NCI-H226 (cell line): ENCODE measurements around the gene TRIM47.

ENCODE experiments used
- DNase-seq: peaks from one replicate; pipeline ENCODE4 v3.0.0-alpha.2; 2015

TRIM47 gene, protein sequence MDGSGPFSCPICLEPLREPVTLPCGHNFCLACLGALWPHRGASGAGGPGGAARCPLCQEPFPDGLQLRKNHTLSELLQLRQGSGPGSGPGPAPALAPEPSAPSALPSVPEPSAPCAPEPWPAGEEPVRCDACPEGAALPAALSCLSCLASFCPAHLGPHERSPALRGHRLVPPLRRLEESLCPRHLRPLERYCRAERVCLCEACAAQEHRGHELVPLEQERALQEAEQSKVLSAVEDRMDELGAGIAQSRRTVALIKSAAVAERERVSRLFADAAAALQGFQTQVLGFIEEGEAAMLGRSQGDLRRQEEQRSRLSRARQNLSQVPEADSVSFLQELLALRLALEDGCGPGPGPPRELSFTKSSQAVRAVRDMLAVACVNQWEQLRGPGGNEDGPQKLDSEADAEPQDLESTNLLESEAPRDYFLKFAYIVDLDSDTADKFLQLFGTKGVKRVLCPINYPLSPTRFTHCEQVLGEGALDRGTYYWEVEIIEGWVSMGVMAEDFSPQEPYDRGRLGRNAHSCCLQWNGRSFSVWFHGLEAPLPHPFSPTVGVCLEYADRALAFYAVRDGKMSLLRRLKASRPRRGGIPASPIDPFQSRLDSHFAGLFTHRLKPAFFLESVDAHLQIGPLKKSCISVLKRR

DNA sequence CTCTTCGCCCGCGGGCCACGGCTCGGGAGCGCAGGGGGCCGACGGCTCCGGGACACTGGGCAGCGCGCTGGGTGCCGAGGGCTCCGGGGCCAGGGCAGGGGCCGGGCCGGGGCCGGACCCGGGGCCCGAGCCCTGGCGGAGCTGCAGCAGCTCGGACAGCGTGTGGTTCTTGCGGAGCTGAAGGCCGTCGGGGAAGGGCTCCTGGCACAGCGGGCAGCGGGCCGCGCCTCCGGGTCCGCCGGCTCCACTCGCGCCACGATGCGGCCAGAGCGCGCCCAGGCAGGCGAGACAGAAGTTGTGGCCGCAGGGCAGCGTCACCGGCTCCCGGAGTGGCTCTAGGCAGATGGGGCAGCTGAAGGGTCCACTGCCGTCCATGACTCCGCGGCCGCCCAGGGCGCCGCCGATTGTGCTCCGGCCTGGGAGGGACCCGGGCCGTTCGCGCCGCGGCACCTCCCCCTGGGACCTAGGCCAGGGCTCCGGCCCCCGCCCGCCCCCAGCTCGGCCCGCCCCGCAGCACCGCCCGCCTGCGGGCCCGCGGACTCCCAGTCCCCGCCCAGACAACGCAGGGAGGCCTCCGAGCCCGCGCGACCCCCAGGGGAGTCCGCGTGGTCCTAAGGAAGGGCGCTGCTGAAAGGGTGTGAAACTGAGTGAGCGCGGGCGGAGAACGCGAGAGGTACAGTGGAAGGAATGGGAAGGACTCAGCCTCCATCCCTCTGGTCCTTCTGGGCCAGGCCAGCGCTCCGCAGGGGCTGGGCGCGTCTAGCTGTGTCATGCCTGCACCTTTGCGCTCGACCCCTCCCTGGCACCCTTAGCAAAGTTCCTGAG lies at the start of gene TRIM47:
Gene TRIM47 (minus strand): TSS at position 408 of the 825 bp plus-strand sequence. CDS start 33 bp downstream, at position 375.
- peak; percentile 70 for DNase-seq

DNA sequence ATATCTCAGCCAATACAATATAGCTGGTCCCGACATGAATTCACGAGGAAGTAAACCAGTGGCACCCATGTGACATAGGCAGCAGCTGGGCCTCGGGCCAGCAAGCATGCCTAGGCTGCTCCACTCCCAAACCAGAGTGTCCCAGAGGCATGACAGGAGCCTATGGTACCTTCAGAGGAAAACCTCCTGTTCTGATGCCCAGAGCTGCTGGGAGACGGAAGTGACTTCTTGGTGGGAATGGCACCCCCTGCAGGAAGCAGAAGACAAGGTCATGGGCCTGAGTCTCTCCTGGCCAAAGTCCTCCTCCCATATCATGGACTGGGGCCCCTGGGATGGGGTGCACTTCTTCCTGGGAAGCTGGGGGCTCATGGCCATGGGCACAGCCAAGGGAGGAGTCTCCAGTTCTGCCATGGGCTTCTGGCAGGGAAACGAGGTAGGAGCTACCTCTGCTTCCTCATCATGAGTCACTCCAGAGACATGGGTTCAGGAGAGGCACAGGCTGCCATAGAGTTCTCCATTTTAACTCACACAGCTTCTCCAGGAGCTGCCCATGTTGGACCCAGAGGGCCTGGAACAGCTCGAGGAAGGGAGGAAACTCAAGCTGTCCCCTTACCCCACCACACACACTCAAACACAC lies 49.0 kb upstream of the TRIM47 start:
- no peak for DNase-seq

DNA sequence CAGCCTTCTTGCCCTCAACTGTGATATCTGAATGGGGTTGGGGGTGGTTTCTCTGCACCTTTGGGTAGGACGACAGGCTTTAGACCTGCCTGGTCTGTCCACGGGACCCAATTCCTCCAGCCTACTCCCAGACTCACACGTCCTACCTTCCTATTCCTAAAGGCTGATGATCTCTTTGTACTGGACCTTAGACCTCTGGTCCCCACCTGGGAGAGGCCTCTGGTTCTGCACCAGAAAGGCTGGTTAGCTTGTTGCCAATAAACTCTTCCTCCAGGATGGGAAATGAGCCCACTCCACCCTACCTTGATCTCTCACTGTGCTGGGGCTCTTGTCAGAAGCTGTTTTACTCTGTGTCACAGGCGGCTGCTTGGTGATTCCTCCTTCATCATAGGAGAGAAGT lies 48.1 kb upstream of the TRIM47 start:
- DNase-seq, result no peak

DNA sequence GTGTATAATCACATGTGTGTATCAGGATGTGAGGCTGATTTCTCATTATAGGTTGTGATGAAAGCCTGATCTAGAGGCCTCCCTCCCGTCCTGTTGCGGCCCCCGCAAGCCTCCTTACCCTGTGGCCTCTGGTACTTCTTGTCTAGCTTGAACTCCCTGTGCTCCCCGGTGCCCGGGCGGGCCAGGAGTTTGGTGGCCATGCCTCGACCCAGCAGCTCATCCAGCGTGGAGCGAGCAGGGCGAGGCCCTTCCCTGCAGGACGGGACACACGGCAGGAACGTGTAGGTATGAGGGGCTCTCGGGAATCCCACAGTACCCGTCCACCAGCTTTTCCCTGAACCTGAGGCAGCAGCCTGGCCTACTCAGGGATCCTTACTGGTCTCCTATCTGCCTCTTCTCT lies 47.5 kb upstream of the TRIM47 start:
- DNase-seq, result no peak

DNA sequence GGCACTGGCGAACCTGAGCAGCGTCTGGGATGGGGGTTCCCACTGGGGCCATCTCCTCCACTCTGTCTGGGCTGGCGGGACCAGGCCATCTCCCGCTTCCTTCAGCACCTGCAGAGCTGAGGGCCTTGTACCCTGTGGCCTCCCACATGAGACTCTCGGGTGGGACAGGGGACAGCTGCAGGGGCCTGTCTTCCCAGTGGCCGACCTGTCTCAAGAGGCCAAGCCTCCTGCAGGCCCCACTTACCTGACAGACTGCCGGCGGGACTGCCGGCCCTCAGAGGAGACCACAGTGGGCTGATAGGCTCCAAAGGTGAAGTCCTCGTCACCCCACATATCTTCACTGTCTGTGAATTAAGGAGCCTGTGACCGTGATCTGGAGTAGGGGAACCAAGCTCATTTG lies 46.7 kb upstream of the TRIM47 start:
- no peak for DNase-seq

DNA sequence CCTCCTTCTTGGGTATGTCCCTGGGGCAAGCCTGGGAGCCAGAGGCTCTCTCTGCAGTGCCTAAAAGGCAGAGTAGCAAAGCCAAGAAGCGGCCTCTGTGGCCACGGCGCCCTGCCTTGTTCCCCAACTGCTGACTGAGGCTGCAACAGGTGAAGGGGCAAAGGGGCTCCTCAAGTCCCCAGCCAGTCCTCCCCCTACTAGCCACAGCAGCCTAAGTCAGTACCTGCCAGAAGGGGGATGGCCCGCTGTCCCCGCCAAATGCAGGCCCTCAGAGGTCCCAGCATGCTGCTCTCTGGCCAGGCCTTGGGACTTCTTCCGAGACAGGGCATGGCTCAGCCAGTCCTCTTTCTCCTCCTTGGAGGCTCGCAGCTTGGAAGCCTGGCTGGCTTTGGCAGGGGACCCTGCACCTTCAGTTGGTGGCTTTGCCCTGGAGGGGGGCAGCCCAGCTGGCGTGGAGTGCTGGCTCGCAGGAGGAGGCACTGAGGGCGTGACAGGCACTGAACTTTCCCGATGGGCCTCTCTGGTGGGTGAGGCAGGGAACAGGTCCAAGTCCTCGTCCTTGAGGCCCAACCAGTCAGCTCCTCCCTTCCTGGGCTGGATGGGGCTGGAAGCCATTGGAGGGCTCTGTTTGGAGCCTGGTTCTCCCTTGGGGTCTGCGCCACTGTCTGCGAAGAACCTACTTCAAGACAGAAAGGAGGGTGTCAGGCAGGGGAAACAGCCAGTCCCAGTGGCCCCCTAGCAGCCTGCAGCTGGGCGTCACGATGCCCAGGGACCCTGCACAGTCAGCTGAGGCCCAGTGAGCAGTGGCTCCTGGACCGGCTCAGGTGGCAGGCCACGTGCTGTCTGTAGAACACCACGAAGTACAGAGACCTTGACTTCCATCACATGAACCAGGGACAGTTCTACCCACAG lies 44.8 kb upstream of the TRIM47 start:
- no peak for DNase-seq

DNA sequence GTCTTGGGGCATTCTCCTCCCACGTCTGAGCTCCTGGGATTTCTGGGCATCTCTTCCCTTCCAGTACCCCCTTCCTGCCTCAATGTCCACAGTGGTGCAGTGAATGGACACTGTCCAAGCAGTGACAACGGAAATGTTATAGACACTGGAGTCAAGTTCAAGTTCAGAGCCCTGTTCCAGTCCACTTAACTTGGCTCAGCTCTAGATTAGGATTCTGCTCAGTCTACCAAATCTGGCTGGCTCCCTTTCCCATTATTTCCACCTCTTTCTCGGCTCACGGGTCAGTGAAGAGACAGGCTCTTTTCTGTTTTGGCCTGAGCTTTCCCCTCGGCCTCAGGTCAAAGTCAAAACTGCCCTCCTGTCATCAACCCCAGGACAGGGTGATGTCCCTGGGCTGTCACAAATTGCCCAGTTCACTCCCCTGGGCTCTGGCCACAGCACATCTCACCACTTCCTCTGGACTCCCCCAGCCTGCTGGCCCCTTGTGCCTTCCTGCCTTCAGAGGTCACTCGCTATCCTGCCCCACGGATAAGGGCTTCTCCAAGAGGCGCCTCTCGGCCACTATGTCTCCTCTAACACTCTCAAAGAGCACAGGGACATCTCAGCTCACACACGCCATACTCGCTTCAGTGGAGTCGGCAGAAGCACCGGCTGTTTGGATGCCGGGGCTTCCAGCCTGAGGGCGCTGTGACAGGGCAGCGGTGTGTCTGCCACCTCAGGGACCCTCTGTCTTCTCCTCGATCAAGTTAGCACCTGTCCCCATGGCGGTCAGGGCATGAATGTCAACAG lies 44.0 kb upstream of the TRIM47 start:
- DNase-seq, result no peak

DNA sequence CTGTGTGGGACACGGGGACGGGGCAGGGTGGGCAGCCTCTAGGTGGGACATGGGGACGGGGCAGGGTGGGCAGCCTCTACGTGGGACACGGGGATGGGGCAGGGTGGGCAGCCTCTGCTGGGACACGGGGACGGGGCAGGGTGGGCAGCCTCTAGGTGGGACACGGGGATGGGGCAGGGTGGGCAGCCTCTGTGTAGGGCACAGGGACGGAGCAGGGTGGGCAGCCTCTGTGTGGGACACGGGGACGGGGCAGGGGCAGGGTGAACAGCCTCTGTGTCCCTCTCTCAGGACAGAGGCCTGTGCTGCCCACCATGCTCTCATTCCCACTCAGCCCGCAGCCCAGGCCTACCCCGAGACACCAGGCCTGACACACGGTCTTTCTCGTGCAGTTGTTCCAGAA lies 43.2 kb upstream of the TRIM47 start:
- DNase-seq, result no peak

DNA sequence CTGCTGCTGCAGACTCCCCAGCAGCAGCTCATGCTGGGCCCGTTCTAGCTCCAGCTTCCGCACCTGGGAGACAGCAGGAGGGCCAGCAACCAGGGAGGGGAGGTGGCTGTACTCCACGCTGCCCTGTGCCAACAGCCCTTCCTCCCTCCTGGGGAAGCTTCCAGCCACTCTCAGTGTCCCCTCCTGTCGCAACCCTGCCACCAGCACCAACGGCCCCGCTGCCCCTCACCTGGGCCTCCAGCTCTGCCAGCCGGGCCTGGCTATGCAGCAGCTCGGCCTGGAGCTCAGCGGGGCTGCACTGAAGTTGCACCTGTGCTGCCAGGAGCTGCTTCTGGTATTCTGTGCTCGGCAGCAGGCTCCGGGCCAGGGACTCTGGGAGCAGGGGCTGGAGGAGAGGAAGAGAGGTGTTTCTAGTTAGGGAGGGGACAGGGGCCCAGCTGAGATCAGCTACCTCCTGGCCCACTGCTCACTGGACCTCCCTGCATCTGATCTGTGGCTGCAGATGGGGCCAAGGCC lies 41.7 kb upstream of the TRIM47 start:
- no peak for DNase-seq

DNA sequence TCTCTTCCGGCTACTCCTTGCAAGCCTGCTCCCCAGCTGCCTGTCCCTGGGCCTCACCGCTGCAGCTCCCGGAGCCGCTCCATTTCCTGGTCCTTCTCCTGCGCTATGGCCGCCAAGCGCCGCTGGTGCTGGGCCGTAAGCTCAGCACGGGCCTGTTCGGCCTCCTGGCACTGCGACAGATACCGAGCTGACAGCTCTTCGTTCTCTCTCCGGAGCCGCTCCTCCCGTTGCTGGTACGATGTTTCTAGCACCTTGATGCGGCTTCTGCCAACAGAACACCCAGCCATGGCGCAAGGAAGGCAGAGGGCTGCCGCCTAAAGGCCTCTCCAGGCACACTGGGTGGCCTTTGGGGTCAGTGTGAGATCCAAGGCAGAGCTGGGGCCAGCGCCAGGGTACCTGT lies 41.2 kb upstream of the TRIM47 start:
- DNase-seq, result no peak

DNA sequence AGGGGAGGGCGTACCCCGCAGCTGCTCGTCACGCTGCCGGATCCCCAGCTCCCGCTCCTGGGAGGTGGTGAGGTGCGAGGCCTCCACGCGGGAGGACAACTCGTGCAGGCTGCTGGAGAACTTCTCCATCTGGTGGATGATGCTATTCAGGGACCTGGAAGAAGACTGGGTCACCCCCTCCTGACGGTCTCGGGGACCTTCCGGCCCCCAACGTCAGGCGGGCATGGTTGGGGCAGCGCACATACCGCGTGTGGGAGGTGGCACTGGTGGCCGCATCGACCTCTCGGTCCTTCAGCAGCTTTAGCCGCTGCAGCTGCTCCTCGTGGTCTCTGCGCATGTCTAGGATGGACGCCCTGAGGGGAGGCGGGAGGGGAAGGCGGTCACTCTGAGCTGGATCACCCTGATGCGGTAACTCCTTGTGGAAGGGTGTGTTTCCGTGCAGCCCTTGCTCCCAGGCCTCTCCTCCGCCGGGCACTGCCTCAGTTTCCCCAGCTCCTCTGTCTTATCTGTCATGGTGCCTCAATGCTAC lies 39.6 kb upstream of the TRIM47 start:
- DNase-seq, result no peak

DNA sequence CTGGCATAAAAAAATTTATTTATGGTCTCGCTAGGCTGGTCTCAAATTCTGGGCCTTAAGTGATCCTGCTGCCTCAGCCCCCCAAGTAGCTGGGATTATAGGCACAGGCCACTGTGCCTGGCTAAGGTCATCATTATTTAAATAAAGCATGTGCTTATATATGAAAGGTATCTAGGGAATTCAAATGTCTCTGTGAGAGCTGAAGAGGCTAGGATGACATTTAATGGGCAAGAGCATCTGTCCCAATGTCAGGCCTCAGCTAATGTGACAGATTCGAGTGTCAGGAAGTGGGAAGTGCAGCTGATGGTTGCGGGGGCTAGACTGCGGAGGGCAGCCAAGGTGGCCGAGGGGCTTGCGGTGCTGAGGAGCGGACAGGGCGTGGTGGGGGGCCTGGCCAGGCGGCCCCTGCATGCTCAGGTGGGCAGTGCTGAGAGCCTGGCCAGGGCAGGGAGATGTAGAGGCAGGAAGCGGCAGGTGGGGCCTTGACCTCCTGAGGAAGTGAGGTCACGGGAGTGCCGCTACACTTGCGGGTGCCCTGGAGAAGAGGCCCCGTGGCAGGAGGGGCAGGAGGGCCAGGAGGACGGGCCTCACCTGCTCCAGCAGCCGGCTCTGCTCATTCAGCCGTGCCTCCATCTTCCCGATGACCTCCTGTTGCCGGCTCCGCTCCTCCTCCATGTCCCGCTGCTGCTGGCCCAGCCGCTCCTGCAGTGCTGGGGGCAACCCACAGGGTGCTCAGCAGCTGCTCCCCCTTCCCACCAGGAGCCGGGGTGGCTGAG lies 38.9 kb upstream of the TRIM47 start:
- DNase-seq, result no peak

DNA sequence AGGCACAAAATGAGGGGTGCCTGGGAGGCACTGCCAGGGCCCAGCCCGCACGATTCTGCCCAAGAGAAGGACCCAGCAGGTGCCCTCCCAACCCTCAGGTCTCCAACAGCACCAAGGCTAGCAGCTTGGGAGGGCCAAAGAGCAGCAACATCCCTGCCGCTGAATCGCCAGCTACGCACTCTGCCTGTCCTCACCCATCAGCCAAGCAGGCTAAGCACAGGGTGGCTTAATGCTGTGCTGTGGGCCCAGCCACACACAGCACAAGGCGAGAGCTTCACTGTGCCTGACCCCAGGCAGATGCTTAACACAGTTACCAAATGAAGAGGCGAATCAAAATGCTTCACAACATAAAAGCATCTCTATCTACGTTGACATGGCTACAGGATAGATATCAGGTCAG lies 36.9 kb upstream of the TRIM47 start:
- DNase-seq, result no peak

DNA sequence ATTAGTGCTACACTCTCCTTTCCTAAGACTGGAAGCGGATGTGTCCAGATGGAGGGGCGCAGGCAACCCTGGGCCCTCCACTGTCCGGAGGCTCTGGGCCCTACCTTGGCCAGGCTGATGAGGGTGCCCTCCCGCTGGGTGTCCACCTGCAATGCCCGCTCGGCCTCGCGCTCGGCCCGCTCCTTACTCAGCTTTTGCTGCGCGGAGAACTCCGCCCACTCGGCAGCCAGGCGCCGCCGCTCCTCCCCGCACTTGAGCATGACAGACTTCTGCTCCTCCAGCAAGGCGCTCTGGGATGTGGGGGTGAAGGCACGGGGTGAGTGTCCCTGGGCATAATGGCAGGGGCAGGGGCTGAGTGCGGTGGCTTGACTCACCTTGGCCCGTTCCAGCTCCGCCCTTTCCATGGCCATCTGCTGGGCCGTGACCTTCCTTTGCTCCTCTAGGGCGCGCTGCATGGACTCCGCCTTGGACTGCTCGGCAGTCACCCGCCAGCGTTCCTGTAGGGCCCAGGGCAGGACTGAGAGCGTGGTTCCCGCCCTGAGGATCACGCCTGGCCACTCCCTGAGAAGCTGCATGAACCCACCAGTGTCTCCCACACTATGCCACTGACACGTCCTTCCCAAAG lies 36.4 kb upstream of the TRIM47 start:
- DNase-seq, result no peak

DNA sequence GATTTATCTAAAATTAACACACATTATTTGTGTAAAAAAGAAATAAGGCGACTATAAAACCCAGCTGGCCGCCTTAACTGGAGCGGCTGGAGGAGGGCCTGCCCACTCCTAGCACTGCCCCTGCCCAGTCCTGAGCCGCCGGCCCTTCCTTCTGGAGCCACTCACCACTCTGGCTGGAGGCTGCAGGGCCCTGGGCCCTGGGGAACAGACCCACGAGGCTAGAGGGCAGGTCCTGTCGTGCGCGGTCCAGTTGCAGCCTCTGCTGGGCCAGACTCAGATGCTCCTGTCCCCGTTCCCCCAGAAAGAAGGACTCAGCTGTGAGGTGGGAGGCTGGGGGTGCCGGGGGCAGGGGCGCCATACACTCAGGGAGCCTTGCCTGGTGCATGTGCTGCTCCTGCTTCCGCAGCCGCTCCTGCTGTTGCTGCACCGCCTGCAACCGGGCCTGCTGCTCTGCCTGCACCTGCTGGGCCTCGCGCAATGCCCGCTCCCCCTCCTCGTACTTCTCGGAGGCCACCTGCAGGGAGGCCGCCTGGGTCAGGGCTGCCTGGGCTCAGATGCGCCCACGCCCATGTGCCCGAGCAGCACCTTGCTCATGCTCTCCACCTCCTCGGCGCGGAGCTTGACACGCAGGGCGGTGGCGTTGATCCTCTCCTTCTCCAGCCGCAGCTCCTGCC lies 35.3 kb upstream of the TRIM47 start:
- no peak for DNase-seq

DNA sequence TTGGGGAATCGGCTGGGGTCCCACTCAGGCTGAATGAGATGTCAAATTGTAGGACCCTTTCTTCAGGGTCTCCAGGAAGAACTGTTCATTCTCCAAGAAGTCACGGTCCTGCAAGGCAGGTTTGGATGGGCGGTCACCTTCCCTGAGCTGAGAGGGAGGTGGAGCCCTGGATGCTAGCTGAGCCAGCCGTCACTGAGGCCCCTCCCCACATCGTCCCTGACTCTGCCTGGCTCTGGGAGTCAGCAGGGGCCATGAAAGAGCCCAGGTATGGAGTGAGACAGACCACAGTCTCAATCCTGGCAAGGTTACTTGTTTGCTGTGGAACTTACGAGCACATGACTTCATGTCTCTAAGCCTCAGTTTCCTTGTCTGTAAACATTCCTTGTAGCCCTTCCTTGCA lies 32.3 kb upstream of the TRIM47 start:
- no peak for DNase-seq

DNA sequence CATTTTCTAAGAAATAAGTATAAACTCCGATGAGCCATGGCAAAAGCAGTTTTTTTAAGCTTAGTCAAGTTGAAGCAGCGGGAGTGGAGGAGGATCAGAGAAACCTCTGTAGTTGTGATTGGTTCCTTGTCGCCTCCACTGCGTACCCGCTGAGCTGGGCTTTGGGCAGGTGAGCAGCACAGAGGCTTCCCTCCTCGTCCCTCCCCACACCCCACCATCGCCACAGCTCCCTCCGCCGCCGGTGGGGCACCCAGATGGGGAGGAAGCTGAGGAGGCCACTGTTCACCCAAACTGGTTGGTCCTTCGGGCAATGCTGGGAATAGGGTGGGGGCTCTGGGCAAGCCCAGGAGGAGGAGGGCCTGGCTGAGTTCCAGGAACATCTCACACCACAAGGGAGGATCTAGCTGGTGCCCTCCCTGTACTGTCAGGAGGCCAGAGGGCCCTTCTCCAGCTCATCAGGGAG lies 31.5 kb upstream of the TRIM47 start:
- no peak for DNase-seq

DNA sequence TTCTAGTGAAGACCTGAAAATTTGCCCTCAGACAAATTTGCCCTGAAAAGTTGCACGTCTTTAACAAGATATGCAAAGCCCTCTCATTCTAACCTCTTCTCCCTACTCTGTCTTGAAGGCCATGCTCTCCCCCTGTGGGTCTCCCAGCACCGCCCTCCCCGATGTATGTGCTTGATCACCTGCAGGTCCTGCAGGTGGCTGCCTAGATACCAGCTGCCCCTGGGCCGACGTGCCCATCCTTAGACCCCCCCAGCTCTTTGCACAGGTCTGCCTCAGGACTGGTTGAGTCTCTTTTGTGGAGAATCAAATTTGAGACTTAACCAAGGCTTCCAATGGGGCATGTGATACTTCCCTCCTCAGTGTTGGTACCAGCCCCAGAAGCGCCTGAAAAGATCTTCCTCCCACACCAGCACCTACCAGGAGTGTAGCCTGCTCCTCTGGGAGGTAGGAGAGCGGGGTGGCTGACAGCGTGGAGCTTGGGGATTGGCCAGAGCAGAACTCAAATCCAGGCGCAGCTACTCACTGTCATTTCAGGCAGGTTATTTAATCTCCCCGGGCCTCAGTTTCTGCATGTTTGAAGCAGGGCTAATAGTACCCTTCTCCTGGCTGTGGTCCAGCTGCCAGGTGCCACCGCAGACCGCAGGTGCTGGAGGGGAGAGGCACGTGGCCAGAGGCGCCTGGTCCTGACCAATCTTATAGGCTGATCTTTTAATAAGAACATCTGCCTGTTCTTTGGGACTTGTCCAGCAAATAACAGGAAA lies 30.9 kb upstream of the TRIM47 start:
- DNase-seq, result no peak
